Activated naive CD8-positive, alpha-beta T cell (primary cell): ENCODE data around the gene EXOSC7.

Experiments
- H3K27ac Mint-ChIP-seq: one replicate; pipeline ENCODE4 v1.8.0; 2021; ENCODE audit warnings: mixed read lengths
- H3K27me3 Mint-ChIP-seq: one replicate; pipeline ENCODE4 v1.8.0; 2021; ENCODE audit warnings: mixed read lengths
- H3K36me3 Mint-ChIP-seq: one replicate; pipeline ENCODE4 v1.8.0; 2021; ENCODE audit warnings: mixed read lengths
- H3K4me1 Mint-ChIP-seq: one replicate; pipeline ENCODE4 v1.8.0; 2021; ENCODE audit warnings: low read depth, mixed read lengths
- H3K4me3 Mint-ChIP-seq: one replicate; pipeline ENCODE4 v1.8.0; 2021; ENCODE audit warnings: mild to moderate bottlenecking, mixed read lengths
- H3K9me3 Mint-ChIP-seq: one replicate; pipeline ENCODE4 v1.8.0; 2021; ENCODE audit warnings: low read depth, mixed read lengths

Gene EXOSC7

DNA sequence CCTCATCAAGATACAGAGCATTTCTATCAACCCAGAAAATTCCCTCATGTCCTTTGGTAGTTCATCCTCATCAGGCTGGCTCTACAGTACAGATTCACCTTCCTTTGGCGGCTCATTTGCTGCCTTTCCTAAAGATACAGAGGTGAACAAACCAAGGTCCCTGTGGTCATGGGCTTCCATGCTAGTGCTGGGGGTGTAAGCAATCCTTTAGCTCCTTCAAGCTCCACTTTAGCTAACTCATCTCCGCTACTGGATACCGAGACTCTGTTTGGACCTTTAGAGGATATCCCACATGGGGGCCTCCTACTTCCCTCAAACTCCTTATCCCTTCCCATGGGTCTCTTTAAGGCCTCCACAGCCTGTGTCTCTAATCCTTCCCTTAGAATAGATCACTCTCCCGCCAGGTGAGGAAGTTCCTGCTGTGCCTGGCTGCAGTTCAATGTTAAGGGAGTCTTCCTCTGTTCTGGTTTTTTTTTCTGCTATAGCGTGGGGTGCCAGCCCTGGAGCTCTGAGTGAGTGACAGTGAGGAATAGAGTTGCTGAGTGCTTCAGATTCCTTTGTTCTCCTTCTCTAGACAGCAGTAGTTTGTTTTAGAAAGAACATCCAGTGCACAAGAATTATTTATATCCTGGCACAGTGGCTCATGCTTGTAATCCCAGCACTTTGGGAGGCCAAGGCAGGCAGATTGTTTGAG lies 80.7 kb downstream of the EXOSC7 start:
- no peaks in the 10 kb centered on the region for H3K9me3 Mint-ChIP-seq
- no peaks in the 10 kb centered on the region for H3K36me3 Mint-ChIP-seq
- no peak overlapping the region for H3K4me3 Mint-ChIP-seq
- H3K27me3 Mint-ChIP-seq, result peaks cover 2% of the 10 kb centered on the region
- H3K4me1 Mint-ChIP-seq, result peaks cover 14% of the 10 kb centered on the region
- no peak overlapping the region for H3K27ac Mint-ChIP-seq

- Mint-ChIP-seq H3K27me3 (peaks cover 2% of the 10 kb centered on the region), H3K4me3 (no peak overlapping the region), H3K36me3 (no peaks in the 10 kb centered on the region), H3K27ac (no peak overlapping the region), H3K9me3 (no peaks in the 10 kb centered on the region), H3K4me1 (peaks cover 14% of the 10 kb centered on the region)
These were observed 81.5 kb downstream of the EXOSC7 start for GRCh38 chr3:45057557-45057956.

GRCh38 chr3:45059132-45059531 lies 83.1 kb downstream of the EXOSC7 start:
- Mint-ChIP-seq H3K9me3 (no peaks in the 10 kb centered on the region), H3K27ac (no peak overlapping the region), H3K4me1 (peaks cover 10% of the 10 kb centered on the region), H3K36me3 (no peaks in the 10 kb centered on the region), H3K4me3 (no peak overlapping the region), H3K27me3 (peaks cover 2% of the 10 kb centered on the region)

GRCh38 chr3:45060165-45060892 lies 84.3 kb downstream of the EXOSC7 start:
- Mint-ChIP-seq H3K4me3 (no peak overlapping the region), H3K27me3 (peaks cover 2% of the 10 kb centered on the region), H3K9me3 (no peaks in the 10 kb centered on the region)

More at GRCh38 chr3:45060165-45060892, 84.3 kb downstream of the EXOSC7 start:
- H3K27ac Mint-ChIP-seq, result no peak overlapping the region
- no peaks in the 10 kb centered on the region for H3K36me3 Mint-ChIP-seq
- H3K4me1 Mint-ChIP-seq, result peaks cover 22% of the 10 kb centered on the region
